D341Med (cell line): ENCODE results near the gene PLD3.
A peak's percentile ranks its signal among the peaks of the same experiment; 100 is the strongest.

Source experiments
- DNase-seq: peaks from one replicate; pipeline ENCODE4 v3.0.0; 2012; ENCODE audit warnings: low spot score

The PLD3 gene

DNA sequence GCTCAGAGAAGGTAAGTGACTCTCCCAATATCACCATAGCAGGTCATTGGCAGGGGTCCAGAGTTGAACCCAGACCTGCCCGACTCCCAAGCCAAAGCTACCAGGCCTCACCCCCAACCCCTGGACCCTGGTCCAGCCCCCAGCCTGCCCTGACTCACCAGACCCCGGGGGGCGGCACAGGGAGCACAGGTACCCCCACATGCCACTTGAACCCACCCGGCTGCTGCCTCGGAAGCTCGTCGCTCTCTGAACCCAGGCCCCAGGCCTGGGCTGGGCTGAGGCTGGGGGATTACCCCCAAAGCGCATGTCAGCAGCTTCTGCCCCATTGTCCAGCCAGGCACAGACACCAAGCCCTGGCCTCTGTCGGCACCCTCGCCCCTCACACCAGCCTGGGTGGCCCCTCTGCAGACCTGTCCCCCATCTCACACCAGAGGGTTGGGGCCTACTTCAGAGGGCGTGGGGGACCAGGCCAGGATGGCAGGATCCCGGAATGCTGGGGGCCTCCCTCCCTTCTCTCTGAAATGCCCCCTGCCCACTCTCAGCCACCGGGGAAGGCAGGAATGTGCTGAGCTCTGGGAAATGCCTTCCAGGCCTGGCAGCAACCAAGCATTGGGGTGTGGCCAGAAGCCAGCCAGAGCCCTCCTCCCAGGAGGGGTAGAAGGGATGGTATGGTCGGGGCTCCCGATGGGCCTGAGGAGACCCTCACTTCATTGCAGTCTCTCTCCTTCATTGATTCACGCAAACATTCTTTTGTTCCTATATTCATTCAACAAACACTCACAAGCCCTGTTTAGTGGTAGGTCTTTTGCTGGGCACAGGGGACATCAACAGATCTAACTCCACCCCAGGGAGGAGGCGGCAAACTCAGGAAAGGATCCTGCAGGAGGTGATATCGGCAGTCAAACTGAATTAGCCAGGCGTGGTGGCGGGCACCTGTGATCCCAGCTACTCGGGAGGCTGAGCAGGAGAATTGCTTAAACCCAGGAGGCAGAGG lies 66.3 kb downstream of the PLD3 start:
- no peak for DNase-seq

DNA sequence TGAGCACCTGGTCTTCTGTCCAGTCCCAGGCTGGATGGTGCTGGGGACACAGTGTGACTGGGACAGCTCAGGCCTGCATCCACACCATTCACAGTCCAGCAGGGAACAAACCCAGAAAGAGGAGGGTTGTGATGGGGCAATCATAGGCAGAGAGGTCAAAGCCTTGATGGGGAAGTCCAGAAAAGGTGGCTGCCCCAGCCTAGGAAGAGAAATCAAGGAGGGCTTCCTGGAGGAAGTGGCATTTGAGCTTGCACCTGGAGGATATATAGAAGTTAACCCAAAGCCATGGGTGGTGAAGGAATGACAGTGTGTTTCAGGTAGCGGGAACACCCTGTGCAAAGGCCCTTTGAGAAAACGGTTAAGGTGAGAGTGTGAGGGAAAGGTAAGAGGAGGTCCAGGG lies 67.3 kb downstream of the PLD3 start:
- no peak for DNase-seq

DNA sequence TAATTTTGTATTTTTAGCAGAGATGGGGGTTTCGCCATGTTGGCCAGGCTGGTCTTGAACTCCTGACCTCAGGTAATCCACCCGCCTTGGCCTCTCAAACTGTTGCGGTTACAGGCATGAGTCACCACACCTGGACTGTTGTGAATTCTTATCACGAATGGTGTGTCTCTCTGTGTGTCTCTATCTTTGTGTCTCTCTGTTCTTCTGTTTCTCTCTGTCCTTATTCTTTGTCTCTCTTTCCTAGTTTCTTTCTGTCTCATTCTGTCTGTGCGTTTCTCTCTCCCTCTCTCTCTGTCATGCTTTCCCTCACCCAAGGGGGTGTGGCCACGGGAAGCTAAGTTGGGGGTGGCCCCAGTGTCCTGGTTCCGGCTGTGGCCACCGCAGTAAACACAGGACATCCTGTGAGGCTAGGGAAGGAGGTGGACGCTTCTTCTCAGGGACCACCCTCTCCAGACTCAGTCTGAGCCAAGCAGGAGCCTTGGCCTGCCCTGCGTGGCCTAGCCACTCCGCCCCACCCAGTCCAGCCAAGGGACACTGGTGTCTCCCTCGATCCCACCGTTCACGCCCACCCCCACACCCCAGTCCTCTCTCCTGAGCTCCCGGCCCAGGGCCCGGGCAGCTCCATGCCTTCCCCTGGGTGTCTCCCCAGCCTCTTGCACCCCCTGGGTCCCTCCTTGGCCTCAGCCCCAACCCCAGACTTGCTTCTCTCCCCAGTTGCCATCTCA lies 68.6 kb downstream of the PLD3 start:
- DNase-seq = no peak

DNA sequence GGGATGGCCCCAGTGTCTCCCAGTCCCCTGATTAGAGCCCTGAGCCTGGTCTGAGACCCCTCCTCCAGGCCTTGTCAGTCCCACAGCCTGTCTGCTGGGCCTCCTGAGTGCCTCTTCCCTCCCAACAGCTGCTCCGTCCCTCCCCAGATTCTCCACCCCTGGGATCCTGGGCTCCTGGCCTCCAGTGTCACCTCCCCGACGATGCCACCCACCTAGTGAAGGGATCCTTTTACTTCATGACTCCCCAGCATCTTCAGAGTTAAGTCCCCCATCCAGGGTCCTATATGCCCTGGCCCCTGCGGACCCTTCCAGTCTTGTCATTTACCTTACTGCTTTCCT lies 69.1 kb downstream of the PLD3 start:
- DNase-seq = no peak

DNA sequence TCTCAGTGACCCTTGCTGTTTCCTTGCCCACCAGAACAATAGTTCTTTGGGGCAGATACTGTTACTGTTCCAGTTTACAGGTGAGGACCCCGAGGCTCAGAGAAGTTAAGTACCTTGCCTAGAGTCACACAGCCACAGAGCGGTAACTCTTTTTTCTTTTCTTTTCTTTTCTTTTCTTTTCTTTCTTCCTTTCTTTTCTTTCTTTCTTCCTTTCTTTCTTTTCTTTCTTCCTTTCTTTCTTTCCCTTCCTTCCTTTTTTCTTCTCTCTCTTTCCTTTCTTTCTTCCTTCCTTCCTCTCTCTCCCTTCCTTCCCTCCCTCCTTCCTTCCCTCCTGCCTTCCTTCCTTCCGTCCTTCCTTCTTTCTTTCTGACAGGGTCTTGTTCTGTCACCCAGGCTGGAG lies 69.5 kb downstream of the PLD3 start:
- no peak for DNase-seq

DNA sequence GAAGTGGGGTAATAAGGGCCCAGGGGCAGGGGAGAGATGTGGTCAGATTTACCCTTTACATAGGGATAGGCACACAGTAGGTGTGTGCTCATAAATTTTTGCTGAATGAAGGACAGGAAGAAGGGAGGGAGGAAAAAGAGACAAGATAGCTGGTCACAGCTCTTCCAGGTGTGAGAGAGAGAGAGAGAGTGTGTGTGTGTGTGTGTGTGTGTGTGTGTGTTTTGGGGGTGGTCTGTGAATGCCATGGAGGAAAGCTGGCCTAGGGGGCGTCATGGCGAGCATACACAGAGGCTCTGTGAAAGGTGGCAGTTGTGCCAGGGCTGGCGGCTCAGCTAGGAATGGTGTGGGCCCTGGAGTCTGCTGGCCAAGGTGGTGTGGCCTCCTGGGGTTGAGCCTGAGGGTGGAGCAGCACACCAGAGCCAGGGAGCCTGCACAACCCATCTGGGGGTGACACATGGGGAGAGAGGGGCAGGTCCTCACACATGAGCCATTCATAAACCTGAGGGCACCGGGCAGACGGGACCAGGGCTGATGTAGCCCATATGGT lies 70.6 kb downstream of the PLD3 start:
- DNase-seq = no peak

DNA sequence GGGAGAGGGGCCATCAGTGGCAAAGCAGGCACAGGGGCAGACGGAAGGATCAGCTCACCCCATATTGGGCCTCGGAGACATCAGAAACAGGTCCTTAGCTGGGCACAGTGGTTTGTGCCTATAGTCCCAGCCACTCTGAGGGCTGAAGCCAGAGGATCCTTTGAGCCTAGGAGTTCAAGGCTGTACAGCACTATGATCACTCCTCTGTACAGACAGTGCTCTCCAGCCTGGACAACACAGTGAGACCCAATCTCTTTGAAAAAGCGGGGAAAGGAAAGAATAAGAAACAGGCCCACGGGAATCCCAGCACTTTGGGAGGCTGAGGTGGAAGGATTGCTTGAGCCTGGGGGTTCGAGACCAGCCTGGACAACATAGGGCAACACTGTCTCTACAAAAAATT lies 71.3 kb downstream of the PLD3 start:
- DNase-seq = no peak

DNA sequence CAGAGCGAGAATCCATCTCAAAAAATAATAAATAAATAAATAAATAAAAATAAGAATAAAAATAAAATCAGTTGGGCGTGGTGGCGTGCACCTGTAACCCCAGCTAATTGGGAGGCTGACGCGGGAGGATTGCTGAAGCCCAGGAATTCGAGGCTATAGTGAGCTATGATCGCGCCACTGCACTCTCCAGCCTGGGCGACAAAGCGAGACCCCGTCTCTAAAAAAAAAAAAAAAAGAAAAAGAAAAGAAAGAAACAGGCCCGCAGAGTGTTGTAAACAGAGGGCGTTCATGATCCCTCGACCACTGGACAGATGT lies 71.9 kb downstream of the PLD3 start:
- no peak for DNase-seq

DNA sequence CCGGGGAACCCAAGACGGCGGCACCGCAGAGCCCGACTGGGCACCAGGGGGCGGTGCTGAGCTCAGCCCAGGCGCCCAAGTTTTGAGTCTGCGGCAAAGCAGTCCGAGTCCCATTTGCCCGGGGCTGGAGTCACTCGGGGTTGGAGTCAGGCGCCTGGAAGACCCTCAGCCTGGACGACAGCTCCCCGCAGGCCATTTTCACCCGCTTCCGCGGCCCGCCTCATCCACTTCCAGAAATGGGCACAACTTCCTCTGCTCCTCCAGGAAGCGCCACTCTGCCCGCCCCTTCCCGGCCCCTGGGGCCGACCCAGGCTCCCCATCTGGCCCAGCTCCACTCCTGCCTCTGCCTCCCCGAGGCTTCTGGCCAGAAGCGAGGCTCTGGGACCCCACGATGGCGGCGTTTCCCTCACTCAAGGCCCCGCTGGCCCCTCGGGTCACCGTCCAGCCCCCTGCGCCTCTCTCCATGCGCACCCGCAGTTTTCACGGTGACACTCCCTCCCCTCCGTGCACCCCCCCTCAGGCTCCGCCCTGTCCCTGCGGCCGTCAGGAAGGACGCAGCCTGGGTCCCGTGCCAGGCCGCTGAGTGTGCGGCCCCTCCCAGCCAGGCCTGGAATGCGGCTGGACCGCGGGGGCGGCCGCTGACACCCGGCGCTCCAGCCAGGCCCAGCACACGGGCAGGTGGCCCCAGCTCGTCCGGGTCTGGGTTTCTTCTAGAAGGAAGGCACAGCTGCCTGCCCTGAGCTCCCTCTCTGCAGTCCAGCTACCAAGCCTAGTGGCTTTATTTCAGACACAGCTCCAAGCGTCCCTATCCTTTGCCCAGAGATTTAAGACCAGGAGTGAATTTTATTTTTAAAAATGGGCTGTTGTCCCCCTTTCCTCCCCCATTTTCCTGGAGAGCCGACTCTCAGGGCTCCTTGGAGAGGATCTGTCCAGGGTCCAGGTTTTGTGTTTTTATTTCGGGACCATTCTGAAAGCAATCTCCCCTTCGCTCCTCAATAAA lies 72.6 kb downstream of the PLD3 start:
- peak; percentile 87 for DNase-seq

DNA sequence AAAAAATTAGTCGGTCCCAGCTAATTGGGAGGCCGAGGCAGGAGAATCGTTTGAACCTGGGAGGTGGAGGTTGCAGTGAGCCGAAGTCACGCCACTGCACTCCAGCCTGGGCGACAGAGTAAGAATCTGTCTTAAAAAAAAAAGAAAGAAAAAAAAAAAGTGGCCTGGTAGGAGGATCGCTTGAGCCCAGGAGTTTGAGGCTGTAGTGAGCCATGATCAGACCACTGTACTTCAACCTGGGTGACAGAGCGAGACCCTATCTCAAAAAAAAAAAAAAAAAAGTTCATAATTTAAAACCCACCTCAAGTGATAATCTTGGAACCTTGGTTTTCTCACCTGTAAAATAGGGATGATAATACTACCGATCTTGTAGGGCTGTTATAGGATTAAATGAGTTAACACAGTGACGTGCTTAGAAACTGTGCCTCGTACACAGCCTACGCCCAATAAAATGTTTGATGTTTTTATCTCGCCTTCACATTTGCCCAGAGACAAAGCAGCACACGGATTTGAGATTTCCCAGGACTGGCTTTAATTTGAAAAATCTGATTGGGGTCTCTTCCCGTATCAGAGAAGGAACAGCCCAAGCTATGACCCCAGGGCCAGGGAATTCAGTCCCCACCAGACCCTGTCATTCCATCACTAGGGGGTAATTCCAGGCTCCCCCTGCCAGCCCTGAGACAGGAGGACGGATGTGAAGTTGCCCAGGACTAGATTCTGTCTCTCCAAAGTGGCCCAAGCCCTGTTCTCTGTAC lies 73.7 kb downstream of the PLD3 start:
- DNase-seq = no peak

DNA sequence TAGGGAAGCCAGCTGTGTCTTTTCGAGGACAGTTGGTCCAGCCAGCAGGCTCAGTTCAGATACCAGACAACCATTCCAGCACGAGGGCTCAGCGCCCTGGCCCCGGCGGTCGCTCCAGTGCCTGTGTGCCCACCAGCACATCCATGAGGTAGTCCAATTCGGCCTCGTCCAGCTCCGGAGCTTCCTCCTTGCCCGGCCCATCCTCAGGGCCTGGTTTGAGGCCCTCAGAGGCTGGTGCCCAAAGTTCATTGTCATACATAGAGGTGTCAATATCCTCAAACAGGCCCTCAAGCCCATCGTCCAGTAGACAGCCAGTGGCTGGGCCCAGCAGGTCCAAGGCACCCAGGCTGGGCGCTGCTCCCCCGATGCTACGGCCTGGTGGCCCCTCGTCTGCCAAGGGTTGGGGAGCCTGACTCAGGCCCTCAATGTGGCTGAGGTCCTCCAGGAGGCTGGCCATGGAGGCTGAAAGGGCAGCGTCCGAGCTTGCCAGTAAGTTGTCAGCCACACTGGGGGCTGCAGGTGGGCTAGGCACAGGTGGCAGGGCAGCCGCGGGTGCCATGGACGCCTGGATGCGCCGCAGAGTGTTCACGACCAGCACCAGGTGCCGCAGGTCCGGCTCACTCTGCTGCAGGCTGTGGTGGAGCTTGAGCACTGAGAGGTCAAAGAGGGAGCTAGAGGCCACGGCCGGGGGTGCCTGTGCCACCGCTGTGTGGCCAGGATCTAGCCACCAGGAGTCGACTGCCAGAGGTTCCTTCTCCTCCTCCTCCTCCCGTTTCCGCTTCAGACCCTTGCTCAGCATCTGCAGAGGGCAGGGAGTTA lies 74.5 kb downstream of the PLD3 start:
- DNase-seq = no peak

DNA sequence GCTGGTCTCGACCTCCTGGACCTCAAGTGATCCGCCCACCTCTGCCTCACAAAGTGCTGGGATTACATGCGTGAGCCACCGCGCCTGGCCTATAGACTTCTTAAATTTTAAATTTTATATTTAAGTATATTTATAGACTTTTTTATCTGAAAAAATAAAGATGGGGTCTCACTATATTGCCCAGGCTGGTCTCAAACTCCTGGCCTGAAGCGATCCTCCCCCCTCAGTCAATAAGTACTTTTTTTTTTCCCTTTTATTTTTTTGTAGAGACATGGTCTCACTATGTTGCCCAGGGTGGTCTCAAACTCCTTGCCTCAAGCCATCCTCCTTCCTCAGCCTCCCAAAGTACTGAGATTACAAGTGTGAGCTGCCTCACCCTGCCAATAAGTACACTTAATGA lies 75.4 kb downstream of the PLD3 start:
- DNase-seq = no peak

DNA sequence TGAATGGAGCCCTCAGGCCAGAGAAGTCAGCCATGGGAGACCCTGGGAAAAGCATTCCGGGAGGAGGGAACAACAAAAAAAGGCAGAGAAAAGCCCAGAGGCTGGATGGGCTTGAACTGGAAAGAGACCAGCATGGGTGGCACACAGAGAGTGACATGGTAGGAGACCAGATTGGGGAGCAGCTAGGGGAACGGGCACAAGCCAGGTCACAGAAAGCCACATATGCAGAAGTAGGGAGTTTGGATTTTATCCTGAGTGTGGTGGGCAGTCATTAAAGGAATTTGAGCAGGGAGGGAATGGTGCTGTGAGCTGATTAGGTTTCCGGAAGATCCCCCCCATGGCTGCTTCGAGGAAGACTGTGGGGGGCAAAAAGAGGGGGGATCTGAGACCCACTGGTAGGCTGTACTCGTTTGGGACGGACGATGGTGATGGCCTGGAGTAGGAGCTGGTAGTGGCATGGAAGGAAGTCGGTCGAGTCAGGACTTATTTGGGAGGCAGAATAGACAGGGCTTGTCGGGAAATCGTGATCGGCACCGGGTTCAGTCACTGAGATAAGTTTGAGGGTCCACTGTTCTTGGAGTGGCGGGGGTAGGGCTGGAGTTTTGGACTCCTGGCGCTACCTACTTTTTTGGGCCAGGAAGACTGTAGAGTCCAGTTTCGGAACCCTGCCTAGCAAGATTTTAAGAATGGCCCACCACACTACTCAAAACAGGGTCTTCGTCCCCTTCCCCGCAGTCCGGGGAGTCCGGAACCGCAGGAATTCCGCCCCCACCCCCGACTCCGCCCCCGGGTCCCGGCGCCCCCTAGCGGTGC lies 76.3 kb downstream of the PLD3 start:
- no peak for DNase-seq

DNA sequence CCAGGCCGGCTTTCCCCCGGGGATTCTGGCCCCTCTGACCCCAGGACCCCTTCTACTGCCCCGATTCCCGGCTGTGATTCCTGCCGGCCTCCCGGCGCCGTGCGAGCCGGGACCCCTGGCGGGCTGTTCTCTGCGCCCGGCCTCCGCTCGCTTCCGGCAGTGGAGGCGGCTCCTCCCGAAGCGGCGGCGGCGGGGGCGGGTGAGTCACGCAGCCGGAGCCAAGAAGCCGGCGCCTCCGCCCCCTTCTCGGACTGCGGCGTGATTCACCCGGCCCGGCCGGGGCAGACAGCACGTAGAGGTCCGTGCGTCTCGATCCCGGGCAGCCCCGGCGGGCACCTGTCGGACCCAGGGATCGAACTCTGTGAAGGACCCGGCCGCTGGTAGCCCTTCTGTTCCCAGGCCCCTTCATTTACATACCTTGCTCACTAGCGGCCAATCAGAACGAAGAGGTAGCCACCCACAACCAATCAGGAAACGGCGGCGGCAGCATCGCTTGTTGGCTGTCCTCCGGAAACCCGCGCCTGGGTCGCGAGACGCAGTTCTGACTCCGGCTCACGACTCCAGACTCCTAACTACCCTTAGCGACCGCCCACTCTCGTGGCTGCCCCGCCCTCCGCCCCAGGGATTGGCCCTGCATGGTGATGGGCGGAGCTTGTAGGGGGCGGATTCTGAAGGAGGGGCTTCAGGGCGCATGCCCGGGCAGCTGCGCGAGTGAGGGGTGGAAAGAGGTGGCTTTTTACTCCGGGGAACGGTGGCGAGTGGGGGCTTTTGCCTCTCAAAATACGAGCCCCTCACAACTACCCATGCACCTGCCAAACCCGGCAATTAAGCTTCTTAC lies 77.2 kb downstream of the PLD3 start, which contains the start of gene SERTAD1:
SERTAD1 (minus strand) TSS at position 543 of the 838 bp plus-strand sequence. CDS start 2,446 bp downstream, outside the sequence.
- DNase-seq = peak; percentile 97
